Activated naive CD4-positive, alpha-beta T cell treated with anti-CD3 and anti-CD28 coated beads, Interleukin-2, amount 10 ng/mL, durations not matched to agents 7 days and 5 days (primary cell): ENCODE measurements around the gene TTLL8.

Source experiments
- CTCF ChIA-PET: fragments of 350-600 bp; sonication (Branson Sonifier 250); formaldehyde crosslinking; loops from one replicate; lab custom pipeline; 2021; ENCODE audit warnings: antibody characterized with exemption; lab: Charles Lee
- DNase-seq: peaks from one replicate; pipeline ENCODE4 v3.0.0-alpha.2; 2020
- H3K27ac Mint-ChIP-seq: one replicate; pipeline ENCODE4 v1.8.0; 2021; ENCODE audit warnings: mild to moderate bottlenecking, moderate library complexity, mixed read lengths
- H3K27me3 Mint-ChIP-seq: one replicate; pipeline ENCODE4 v1.8.0; 2021; ENCODE audit warnings: mild to moderate bottlenecking, mixed read lengths
- H3K36me3 Mint-ChIP-seq: one replicate; pipeline ENCODE4 v1.8.0; 2021; ENCODE audit warnings: mixed read lengths
- H3K4me1 Mint-ChIP-seq: one replicate; pipeline ENCODE4 v1.8.0; 2021; ENCODE audit warnings: mixed read lengths
- H3K4me3 Mint-ChIP-seq: one replicate; pipeline ENCODE4 v1.8.0; 2021; ENCODE audit warnings: mild to moderate bottlenecking, moderate library complexity, mixed read lengths
- H3K9me3 Mint-ChIP-seq: one replicate; pipeline ENCODE4 v1.8.0; 2021; ENCODE audit warnings: mixed read lengths

TTLL8 gene

DNA sequence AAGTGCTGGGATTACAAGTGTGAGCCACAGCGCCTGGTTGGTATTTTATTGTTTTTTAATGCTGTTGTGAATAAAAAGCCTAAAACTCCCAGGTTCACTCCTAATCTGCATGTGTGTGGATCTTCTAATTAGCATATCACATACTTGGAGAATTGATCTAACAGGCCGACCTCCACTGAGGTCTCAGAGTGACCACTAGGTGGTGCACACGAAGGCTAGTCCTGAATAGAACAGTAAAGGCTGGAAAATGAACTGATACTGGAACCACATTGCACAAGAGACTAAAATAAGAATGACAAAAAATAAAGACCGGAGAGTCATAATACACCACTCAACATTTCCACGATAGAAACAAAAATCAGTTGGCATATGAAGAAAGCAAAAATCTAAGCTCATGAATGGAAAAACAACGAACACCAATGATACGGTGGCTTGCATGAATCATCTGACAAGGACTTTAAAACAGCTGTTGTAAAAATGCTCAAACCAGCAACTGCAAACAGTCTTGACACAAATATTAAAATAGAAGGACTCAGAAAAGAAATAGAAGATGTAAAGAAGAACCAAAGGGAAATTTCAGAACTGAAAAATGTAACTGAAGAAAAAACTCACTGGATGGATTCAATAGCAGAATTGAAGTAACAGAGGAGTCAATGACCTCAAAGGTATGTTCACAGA, 78.4 kb downstream of the TTLL8 start:
- no peak for DNase-seq
- Mint-ChIP-seq H3K4me3 (no peak overlapping the region), H3K27me3 (peaks cover 29% of the 10 kb centered on the region)

DNA sequence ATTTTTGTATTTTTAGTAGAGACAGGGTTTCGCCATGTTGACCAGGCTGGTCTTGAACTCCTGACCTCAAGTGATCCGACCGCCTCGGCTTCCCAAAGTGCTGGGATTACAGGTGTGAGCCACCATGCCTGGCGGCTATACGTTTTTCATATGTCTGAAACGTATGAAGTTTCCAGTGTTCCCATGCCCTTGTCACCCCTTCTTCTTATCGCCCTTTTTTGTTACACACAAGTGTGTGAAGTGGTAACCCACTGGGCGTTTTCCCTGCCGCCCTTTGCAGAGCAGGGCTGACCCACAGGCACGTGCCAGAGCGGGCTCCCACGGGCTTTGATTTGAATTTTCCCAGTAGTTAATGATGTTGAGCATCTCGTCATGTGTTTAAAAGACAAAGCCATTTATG, 80.5 kb downstream of the TTLL8 start:
- no peak for DNase-seq
- H3K36me3 Mint-ChIP-seq: peaks cover 8% of the 10 kb centered on the region
- no peak overlapping the region for H3K4me3 Mint-ChIP-seq
- CTCF ChIA-PET: no interaction called here
- H3K27ac Mint-ChIP-seq: no peak overlapping the region
- peaks cover 8% of the 10 kb centered on the region for H3K9me3 Mint-ChIP-seq
- H3K4me1 Mint-ChIP-seq: peaks cover 12% of the 10 kb centered on the region
- peaks cover 8% of the 10 kb centered on the region for H3K27me3 Mint-ChIP-seq

More for the DNA sequence above, 78.4 kb downstream of the TTLL8 start:
- CTCF ChIA-PET: interaction anchor here (1.0 to 1.1 kb wide), 2 partner anchors 14 to 86 kb away, joined by 3 to 4 read pairs; no protein-coding TSS in a partner anchor
- peaks cover 15% of the 10 kb centered on the region for H3K4me1 Mint-ChIP-seq
- H3K36me3 Mint-ChIP-seq: peaks cover 11% of the 10 kb centered on the region
- no peak overlapping the region for H3K27ac Mint-ChIP-seq
- H3K9me3 Mint-ChIP-seq: peaks cover 10% of the 10 kb centered on the region

DNA sequence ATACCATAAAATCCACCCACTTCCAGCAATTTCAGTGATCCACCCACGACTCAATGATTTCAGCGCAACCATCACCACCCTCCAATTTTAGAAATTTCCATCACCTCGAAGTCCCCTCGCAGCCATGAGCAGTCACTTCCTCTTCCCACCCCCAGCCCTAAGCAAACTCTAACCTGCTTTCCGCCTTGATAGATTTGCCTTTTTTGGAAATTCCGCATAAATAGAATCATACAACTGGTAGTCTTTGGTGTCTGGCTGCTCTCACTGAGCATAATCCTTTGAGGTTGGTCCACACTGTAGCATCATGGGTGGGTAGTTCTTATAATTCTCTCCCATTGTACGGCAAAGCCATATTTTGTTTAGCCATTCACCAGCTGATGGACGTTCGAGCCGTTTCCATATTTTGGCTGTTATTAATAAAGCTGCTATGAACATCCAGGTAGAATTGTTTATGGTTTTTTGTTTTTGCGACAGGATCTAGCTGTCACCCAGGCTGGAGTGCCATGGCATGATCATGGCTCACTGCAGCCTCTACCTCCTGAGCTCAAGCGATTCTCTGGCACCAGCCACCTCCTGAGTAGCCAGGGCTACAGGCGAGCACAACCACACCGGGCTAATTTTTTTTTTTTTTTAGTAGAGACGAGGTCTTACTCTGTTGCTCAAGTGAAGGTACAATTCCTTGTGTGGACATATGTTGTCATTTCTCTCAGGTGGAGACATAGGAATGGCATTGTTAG, 81.5 kb downstream of the TTLL8 start:
- CTCF ChIA-PET: interaction anchor here (0.6 to 1.2 kb wide), 2 partner anchors 45 to 165 kb away, joined by 3 to 5 read pairs; no protein-coding TSS in a partner anchor
- H3K36me3 Mint-ChIP-seq: peaks cover 8% of the 10 kb centered on the region
- H3K4me1 Mint-ChIP-seq: peaks cover 12% of the 10 kb centered on the region
- DNase-seq: peak; percentile 55
- H3K9me3 Mint-ChIP-seq: peaks cover 8% of the 10 kb centered on the region
- H3K27me3 Mint-ChIP-seq: peaks cover 4% of the 10 kb centered on the region
- H3K27ac Mint-ChIP-seq: peak overlapping the region; percentile 17
- H3K4me3 Mint-ChIP-seq: no peak overlapping the region

DNA sequence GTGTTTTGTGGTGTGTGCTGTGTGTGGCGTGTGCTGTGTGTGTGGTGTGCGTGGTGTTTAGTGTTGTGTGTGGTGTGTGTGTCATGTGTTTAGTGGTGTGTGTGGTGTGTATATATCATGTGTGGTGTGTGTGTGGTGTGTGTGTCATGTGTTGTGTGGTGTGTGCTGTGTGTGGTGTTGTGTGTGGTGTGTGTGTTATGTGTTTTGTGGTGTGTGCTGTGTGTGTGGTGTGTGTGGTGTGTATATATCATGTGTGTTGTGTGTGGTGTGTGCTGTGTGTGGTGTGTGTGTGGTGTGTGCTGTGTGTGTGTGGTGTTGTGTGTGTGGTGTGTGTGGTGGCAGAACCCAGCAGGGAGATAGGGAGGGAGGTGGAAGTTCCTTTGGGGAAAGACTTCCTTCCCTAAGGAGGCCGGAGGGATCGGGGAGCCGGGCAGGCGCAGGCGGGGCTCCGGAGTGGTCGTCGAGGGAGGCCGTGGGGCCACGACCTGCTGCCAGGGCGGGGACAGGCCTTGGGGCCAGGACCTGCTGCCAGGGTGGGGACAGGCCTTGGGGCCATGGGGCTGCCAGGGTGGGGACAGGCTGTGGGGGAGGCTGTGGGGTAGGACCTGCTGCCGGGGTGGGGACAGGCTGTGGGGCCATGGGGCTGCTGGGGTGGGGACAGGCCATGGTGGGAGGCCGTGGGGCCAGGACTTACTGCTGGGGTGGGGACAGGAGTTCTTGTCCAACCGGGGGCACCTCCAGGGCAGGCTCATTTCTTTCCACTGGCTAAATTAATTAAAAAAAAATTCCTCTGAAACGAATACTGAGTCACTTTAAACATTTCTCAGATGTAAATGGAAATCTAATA, 82.3 kb downstream of the TTLL8 start:
- no peak overlapping the region for H3K4me3 Mint-ChIP-seq
- peak; percentile 44 for DNase-seq
- H3K4me1 Mint-ChIP-seq: peaks cover 16% of the 10 kb centered on the region
- H3K27me3 Mint-ChIP-seq: peaks cover 7% of the 10 kb centered on the region
- no peak overlapping the region for H3K27ac Mint-ChIP-seq
- H3K36me3 Mint-ChIP-seq: peaks cover 8% of the 10 kb centered on the region
- peaks cover 8% of the 10 kb centered on the region for H3K9me3 Mint-ChIP-seq
- CTCF ChIA-PET: interaction anchor here (1.2 kb wide), 1 partner anchor 45 kb away, joined by 5 read pairs; no protein-coding TSS in a partner anchor

DNA sequence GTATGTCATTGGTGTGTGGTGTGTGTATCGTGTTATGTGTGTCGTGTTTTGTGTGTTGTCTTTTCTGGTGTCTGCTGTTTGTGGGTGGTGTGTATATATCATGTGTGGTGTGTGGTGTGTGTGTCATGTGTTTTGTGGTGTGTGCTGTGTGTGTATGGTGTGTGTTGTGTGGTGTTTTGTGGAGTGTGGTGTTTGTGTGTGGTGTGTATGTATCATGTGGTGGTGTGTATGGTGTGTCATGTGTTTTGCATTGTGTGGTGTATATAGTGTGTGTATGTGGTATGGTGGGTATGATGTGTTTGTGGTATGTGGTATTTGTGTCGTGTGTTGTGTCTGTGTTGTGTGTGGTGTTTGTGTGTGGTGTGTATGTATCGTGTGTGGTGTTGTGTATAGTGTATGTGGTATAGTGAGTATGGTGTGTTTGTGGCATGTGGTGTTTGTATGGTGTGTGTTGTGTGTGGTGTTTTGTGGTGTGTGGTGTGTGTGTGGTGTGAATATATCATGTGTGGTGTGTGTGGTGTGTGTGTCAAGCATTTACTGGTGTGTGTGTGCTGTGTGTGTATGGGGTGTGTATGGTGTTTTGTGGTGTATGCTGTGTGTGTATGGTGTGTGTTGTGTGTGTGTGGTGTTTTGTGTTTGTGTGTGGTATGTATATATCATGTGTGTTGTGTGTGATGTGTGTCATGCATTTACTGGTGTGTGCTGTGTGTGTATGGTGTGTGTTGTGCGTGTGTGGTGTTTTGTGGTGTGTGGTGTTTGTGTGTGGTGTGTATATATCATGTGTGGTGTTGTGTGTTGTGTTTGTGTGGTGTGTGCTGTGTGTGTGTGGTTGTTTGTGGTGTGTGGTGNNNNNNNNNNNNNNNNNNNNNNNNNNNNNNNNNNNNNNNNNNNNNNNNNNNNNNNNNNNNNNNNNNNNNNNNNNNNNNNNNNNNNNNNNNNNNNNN, 84.8 kb downstream of the TTLL8 start:
- CTCF ChIA-PET: no interaction called here
- Mint-ChIP-seq H3K36me3 (no peaks in the 10 kb centered on the region), H3K27me3 (peaks cover 3% of the 10 kb centered on the region), H3K4me3 (no peak overlapping the region), H3K27ac (no peak overlapping the region), H3K9me3 (no peaks in the 10 kb centered on the region), H3K4me1 (peaks cover 23% of the 10 kb centered on the region)
- no peak for DNase-seq

DNA sequence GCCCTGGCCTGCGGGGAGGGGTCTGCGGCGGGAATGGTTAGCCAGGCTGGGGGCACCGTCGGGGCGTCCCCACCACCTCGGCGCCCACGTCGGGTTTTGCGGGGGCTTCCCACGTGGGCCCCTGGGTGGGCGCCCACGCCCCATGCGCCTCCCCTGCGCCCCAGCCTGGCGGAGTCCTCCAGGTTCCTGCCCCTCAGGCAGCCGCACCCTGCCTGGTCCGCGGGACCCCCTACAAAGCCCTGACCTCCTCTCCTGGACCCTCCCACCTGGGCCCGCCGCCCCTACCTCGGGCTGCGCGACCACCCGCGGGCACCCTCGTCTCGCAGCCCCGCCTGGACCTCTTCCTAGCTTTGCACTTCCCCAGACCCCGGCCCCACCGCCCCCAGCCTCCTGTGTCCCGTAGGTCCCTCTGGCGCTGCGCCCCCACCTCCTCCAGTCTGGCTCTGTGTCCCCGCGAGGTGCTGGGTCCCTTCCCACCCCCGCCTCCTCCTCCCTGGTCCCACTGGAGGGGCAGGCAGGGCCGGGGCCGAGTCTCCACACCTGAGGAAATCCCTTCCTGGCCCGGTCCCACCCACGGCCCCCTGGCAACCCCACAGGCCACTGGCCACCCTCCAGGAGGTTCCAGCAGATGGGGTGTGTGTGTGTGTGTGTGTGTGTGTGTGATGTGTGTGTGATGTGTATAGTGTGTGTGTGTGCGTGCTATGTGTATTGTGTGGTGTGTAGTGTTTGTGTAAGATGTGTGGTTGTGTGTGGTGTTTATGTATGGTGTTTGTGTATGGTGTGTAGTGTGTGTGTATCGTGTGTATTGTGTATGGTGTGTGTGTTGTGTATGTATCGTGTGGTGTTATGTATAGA, 85.7 kb downstream of the TTLL8 start:
- CTCF ChIA-PET: no interaction called here
- Mint-ChIP-seq H3K27ac (no peak overlapping the region), H3K36me3 (no peaks in the 10 kb centered on the region), H3K27me3 (peaks cover 3% of the 10 kb centered on the region), H3K4me3 (no peak overlapping the region), H3K9me3 (no peaks in the 10 kb centered on the region), H3K4me1 (peaks cover 25% of the 10 kb centered on the region)
- DNase-seq: peak; percentile 27

DNA sequence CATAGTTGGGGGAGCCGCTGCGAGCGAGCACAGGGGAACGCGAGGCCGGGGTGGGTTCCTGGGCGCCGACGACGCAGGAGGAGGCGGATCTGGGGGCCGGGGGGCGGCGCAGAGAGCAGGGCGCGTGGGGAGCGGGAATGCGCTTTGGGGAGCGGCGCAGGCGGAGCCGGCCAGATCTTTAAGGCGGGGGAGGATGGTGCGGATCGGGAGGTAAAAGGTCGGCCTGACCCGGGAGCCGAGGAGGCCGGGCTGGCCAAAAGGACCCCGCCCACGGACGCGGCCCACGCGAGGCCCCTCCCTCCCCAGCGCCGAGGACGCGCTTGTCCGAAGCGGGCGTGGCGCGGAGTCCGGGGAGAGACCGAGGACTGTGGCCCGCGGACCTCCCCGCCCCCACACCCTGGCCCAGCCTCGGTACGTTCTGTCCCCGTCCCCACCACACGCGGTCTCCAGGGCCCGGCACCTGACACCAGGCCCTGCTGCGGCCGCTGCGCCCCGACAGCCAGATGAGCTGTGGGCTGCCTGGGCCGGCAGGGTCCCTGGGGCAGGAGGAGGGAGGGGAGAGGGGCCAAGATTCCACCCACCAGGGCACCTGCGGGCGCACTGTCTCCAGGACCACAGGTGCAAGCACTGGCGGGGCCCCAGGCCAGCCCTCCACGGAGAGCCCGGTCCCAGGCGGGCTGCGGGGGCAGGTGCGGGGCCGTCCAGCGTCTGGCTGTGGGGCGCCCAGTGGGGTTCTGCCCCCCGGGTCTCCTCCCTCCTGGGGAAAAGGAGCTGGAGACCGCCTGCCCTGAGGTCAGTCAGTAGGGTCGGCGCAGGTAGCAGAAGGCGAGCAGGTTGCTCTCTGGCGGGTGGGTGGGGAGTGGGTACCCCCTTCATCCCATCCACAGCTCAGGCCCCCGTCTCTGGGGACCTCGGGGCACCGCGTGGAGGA, 86.6 kb downstream of the TTLL8 start:
- Mint-ChIP-seq H3K9me3 (no peaks in the 10 kb centered on the region), H3K36me3 (no peaks in the 10 kb centered on the region), H3K27ac (peak overlapping the region; percentile 91), H3K4me3 (peak overlapping the region; percentile 71), H3K27me3 (peaks cover 3% of the 10 kb centered on the region), H3K4me1 (peaks cover 27% of the 10 kb centered on the region)
- DNase-seq: peak; percentile 23
- CTCF ChIA-PET: interaction anchor here (1.0 to 1.3 kb wide), 2 partner anchors 9 to 41 kb away, joined by 3 read pairs; no protein-coding TSS in a partner anchor

DNA sequence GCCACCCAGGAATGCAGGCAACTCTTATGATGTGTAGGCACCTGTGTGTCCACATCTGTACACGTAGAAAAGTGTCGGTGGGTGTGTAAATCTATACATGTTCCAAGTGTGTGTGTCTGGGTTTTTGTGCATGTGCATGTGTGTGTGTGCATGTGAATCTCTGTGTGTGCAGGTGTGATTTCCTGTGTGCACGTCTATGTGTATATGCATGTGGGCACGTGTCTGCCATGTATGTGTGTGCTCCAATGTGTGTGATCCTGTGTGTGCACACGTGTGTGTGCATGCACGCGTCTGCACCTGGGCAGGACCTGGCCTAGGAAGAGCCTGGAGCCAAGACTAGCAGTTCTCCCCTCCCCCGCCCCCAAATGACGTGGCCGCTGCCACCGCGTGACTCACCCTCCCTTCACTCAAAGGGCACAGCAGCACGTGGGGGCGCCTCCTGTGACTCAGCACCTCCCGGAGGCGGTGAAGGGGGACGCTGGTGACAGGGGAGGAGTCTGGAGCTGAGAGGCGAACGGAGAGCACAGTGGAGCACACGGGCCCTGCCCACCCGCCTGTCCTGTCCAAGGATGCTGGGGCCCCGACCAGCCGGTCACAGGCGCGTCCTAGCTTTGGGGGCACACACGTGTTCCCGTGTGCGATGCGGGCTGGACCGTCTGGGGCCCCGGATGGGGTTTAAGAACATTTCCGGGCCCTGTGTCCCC, 87.4 kb downstream of the TTLL8 start:
- peak overlapping the region; percentile 71 for H3K4me3 Mint-ChIP-seq

DNA sequence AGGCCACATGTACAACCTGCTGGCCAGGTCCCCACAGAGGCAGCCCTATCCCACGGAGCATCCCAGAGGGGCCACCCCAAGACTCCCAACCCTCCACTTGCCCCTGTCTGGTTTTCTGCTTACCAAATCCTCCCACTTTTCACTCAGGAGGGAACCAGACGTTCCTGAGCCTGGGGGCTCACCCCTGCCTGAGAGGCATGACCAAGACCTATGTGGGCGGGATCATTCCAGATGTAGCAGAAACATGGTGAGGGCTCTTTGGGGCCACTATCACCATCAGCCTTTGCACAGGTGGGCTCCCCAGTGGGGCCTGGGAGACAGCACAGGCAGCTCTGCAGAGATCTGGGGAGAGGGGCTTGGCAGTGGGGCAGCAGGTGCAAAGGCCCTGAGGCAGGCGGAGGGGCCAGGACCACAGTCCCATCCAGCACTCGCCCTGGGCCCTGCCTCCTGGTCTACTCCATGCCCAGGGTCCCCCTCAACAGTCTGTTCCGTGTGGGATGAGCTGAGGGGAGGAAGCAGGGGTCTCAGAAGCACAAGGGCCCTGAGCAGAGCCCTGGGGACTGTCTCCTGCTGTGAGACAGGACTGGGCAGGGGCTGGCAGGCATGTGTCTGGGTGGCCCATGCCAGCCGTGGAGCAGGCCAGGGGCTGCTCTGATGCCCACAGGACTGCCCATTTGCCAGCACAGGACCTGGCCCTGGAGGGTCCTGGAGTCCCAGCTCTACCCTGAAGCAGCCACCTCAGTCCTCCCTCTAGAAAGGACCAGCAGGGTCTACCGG, 88.2 kb downstream of the TTLL8 start:
- Mint-ChIP-seq H3K9me3 (no peaks in the 10 kb centered on the region), H3K4me1 (peaks cover 18% of the 10 kb centered on the region), H3K27me3 (peaks cover 3% of the 10 kb centered on the region), H3K27ac (peak overlapping the region; percentile 91), H3K36me3 (no peaks in the 10 kb centered on the region), H3K4me3 (peak overlapping the region; percentile 71)
- peak; percentile 20 for DNase-seq
- CTCF ChIA-PET: no interaction called here

More for the DNA sequence above, 87.4 kb downstream of the TTLL8 start:
- CTCF ChIA-PET: interaction anchor here (1.0 to 1.3 kb wide), 2 partner anchors 8 to 40 kb away, joined by 3 read pairs; no protein-coding TSS in a partner anchor
- DNase-seq: peak; percentile 95
- Mint-ChIP-seq H3K27ac (peak overlapping the region; percentile 91), H3K36me3 (no peaks in the 10 kb centered on the region), H3K4me1 (peaks cover 23% of the 10 kb centered on the region), H3K9me3 (no peaks in the 10 kb centered on the region), H3K27me3 (peaks cover 3% of the 10 kb centered on the region)

DNA sequence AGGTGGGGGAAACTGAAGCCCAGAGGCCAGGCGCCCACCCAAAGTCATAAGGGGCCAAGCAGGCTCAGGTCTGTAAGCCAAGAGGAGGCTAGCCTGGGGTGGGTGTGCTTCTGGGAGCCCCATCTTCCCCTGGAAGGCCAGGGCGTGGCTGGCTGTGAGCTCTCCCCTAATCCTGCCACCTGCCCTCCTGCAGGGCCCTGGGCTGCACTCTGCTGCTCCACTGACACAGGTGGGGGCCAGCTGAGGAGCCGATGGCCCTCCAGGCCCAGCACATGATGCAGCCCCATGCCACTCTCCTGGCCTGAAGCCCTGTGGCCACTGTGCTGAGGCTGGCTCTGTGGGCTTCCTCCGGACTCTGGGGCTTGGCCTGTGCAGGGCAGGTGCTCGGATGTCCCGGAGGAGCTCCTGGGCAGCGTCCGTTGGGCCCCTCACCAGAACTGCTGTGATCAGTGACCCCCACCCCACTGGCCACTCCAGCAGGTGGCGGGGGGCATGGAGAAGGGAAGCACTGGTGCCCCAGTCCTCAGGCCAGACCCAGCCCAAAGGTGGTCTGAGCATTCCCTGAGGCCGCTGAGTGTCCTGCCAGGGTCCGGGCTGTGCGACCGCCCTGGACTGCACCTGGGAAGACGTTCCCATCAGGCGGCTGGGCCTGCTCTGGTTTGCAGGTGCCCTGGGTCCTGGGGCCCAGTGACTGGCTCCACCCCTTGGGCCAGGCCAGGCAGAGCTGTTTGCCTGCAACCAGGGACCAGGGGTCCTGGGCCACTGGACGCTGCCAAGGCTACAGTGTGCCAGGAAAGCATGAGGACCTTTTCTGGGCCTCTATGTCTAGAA, 89.1 kb downstream of the TTLL8 start:
- DNase-seq: peak; percentile 19
- Mint-ChIP-seq H3K27ac (no peak overlapping the region), H3K4me3 (no peak overlapping the region), H3K9me3 (no peaks in the 10 kb centered on the region), H3K36me3 (peaks cover 2% of the 10 kb centered on the region), H3K4me1 (peaks cover 25% of the 10 kb centered on the region), H3K27me3 (peaks cover 3% of the 10 kb centered on the region)
- CTCF ChIA-PET: no interaction called here
